Stimulated activated memory B cell treated with anti-CD40 and anti-IgM and Interleukin-4, amounts not matched to agents 10 μg/mL and 1 μg/mL and 100 μg/mL, for 72 hours (primary cell): Measurements from ENCODE around the gene FCRL6.

Source experiments
- ATAC-seq: fragments of 150-1000 bp; cut with Tn5 transposase; 2 replicates; pipeline ENCODE4 v1.10.0; 2021
- H3K27ac Mint-ChIP-seq: one replicate; pipeline ENCODE4 v1.8.0; 2022; ENCODE audit warnings: mild to moderate bottlenecking, mixed read lengths
- H3K27me3 Mint-ChIP-seq: one replicate; pipeline ENCODE4 v1.8.0; 2022; ENCODE audit warnings: mixed read lengths
- H3K36me3 Mint-ChIP-seq: one replicate; pipeline ENCODE4 v1.8.0; 2022; ENCODE audit warnings: mixed read lengths
- H3K4me1 Mint-ChIP-seq: one replicate; pipeline ENCODE4 v1.8.0; 2022; ENCODE audit warnings: mixed read lengths
- H3K4me3 Mint-ChIP-seq: one replicate; pipeline ENCODE4 v1.8.0; 2022; ENCODE audit warnings: mild to moderate bottlenecking, moderate library complexity, mixed read lengths
- H3K9me3 Mint-ChIP-seq: one replicate; pipeline ENCODE4 v1.8.0; 2022; ENCODE audit warnings: mixed read lengths

Gene FCRL6

GRCh38 chr1:159859767-159860322 is 57.7 kb downstream of the FCRL6 start:
- peaks cover 7% of the 10 kb centered on the region for H3K4me1 Mint-ChIP-seq
- no peaks in the 10 kb centered on the region for H3K9me3 Mint-ChIP-seq
- H3K27ac Mint-ChIP-seq, result no peak overlapping the region
- peaks cover 8% of the 10 kb centered on the region for H3K27me3 Mint-ChIP-seq
- H3K4me3 Mint-ChIP-seq, result no peak overlapping the region
- H3K36me3 Mint-ChIP-seq, result no peaks in the 10 kb centered on the region
- no peak for ATAC-seq

- Mint-ChIP-seq H3K4me3 (no peak overlapping the region), H3K27me3 (peaks cover 2% of the 10 kb centered on the region), H3K27ac (no peak overlapping the region), H3K9me3 (no peaks in the 10 kb centered on the region), H3K36me3 (no peaks in the 10 kb centered on the region), H3K4me1 (peaks cover under 1% of the 10 kb centered on the region)
- ATAC-seq, result no peak
These were observed 58.3 kb downstream of the FCRL6 start for GRCh38 chr1:159860456-159860855.

- Mint-ChIP-seq H3K9me3 (no peaks in the 10 kb centered on the region), H3K4me1 (no peaks in the 10 kb centered on the region), H3K36me3 (no peaks in the 10 kb centered on the region), H3K27ac (no peak overlapping the region), H3K27me3 (no peaks in the 10 kb centered on the region), H3K4me3 (no peak overlapping the region)
- no peak for ATAC-seq
These were observed 59.1 kb downstream of the FCRL6 start for GRCh38 chr1:159861218-159861617.

GRCh38 chr1:159862031-159862430 is 59.9 kb downstream of the FCRL6 start:
- no peak for ATAC-seq
- no peaks in the 10 kb centered on the region for H3K36me3 Mint-ChIP-seq
- H3K9me3 Mint-ChIP-seq, result no peaks in the 10 kb centered on the region
- no peaks in the 10 kb centered on the region for H3K4me1 Mint-ChIP-seq
- no peak overlapping the region for H3K4me3 Mint-ChIP-seq
- H3K27me3 Mint-ChIP-seq, result no peaks in the 10 kb centered on the region
- no peak overlapping the region for H3K27ac Mint-ChIP-seq

- Mint-ChIP-seq H3K27ac (no peak within 1 kb of the TSS), H3K4me3 (no peak within 1 kb of the TSS)
These were observed 60.4 kb downstream of the FCRL6 start, which contains the start of gene VSIG8 for GRCh38 chr1:159862557-159862956. VSIG8 (minus strand) TSS chr1:159862657; CDS start chr1:159862521, 136 bp downstream.

GRCh38 chr1:159864262-159864661 is 62.1 kb downstream of the FCRL6 start:
- Mint-ChIP-seq H3K27me3 (no peaks in the 10 kb centered on the region), H3K4me3 (no peak overlapping the region), H3K36me3 (no peaks in the 10 kb centered on the region), H3K9me3 (no peaks in the 10 kb centered on the region), H3K4me1 (no peaks in the 10 kb centered on the region), H3K27ac (no peak overlapping the region)
- no peak for ATAC-seq

More at GRCh38 chr1:159862557-159862956, 60.4 kb downstream of the FCRL6 start, which contains the start of gene VSIG8:
- no peaks in the 10 kb centered on the region for H3K27me3 Mint-ChIP-seq
- H3K9me3 Mint-ChIP-seq, result no peaks in the 10 kb centered on the region
- ATAC-seq, result no peak
- H3K4me1 Mint-ChIP-seq, result no peaks in the 10 kb centered on the region
- no peaks in the 10 kb centered on the region for H3K36me3 Mint-ChIP-seq
